ENCODE results near the gene GNRH2.
A peak's percentile ranks its signal among the peaks of the same experiment; 100 is the strongest.
"Not testable (repeated sequence)": the region's sequence is repeated elsewhere in the genome, so short reads cannot be mapped to it uniquely, and the experiment has no call there.

Gene GNRH2

GRCh38 chr20:3043322-3043721 is at the start of gene GNRH2:
Gene GNRH2 (plus strand): TSS chr20:3043622. CDS start chr20:3044415, 793 bp downstream.
- no peak for DNase-seq (ENCODE audit: low read depth)

DNA sequence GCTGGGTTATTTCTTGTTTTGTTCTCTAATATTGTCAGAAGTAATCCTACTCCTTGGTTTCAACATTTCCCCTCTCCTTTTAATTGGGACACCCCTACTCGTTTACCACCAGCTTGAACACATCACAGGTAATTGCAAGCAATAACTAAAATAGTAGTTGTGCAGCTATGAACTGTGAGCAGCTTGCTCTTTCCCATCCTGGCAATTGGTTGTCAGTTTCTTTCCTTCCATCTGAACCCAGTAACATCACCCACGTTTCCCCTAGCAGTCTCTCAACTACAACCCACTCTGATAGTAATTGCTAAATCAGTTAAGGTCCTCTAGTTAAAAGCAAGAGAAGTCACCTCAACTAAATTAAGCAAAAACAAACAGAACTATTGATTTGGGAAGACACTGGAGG is 47.6 kb upstream of the GNRH2 start:
- DNase-seq (ENCODE audit: low read depth) = no peak

DNA sequence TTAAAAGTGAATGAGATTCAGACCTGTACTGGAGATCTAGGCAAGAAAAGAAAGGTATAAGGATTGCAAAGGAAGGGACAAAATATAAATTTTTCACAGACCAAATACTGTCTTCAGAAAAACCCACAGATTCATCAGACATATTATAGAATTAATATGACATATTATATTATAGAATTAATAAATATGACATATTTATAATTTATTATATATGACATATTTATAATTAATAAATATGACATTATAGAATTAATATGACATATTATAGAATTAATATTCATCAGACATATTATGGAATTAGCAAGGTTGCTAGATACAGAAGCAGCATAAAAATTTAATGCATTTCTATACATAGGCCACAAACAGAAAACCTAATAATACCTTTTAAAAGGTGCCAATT is 44.7 kb upstream of the GNRH2 start:
- DNase-seq (ENCODE audit: low read depth) = no peak

GRCh38 chr20:3000852-3001523 is 42.4 kb upstream of the GNRH2 start:
- DNase-seq (ENCODE audit: low read depth) = peak; percentile 52

GRCh38 chr20:3003416-3003815 is 40.0 kb upstream of the GNRH2 start:
- no peak for DNase-seq (ENCODE audit: low read depth)

- DNase-seq (ENCODE audit: low read depth) = no peak
These were observed 32.3 kb upstream of the GNRH2 start for GRCh38 chr20:3010985-3011723.

DNA sequence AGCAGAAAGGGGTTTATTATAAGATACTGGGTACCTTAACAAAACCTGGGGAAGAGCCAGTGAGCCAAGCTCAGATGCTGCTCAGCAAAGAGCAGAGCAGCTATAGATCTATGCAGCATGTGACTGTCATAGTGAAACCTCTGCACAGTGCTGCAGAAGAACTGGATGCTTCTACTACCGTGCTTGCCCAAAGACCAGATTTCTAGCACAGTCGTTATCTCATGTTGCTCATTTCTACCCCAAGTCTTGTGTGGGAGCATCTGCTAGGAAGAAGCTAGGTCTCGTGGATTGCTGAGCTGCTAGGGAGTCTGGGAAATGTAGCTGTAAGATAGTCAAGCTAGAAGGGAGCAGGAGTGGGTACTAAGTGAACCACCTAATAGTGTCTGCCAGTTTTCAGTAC is 31.7 kb upstream of the GNRH2 start:
- no peak for DNase-seq (ENCODE audit: low read depth)

DNA sequence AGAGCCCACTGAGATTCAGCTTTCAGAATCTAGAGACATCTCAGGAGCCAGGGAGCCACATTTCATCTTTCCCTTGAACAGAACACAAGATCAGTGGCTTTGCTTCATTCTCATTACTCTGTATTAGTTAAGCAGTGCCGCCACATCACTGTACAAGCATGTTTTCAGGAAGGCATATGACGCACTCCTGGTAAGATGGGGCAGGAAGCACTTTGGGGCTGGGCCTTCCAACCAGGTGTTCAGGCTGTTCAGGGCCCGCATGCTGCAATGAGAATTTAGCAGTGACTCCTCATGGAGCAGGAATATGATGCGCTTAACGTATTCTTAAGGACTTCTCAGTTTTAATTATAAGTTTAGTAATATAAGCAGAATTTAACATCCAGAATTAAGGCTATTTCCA is 29.7 kb upstream of the GNRH2 start:
- DNase-seq (ENCODE audit: low read depth) = no peak

- no peak for DNase-seq (ENCODE audit: low read depth)
These were observed 29.2 kb upstream of the GNRH2 start for GRCh38 chr20:3014179-3014578.

DNA sequence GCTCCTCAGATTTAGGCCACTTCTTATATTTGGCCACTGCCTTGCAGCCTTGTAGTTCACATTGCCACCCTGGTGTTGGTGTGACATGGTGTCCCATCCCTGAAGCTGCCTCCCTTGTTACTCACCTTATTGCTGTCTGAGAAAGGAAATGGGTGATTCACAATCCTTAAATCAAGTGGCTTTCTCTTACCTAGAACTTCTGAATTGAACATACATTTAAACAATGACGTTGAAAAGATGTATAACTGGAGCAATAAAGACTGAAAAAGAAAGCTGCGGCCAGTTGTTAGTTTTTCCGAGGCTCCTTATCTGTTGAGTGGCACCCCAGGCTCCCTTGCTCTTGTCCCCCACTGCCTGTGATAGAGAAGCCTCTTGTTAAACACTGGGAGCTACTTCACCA is 28.8 kb upstream of the GNRH2 start:
- DNase-seq (ENCODE audit: low read depth) = no peak

GRCh38 chr20:3015302-3015701 is 28.1 kb upstream of the GNRH2 start:
- DNase-seq (ENCODE audit: low read depth) = not testable (repeated sequence)

DNA sequence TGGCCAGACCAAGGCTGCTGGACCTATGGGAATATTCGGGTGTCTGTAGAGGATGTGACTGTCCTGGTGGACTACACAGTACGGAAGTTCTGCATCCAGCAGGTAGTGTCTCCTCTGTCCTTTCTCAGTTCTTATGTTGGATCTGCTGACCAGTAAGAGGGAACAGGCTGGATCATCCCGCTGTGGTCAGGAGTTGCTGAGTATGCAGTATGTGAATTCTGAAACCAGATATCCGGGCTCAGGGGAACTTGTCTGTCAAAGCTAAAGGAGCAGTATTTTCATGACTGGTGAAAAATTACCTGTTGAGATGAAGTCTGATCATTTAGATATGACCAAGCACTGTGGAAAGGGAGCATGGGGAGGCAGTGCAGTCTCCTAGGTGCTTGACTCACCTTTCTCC is 22.1 kb upstream of the GNRH2 start:
- no peak for DNase-seq (ENCODE audit: low read depth)

- no peak for DNase-seq (ENCODE audit: low read depth)
These were observed 21.6 kb upstream of the GNRH2 start for GRCh38 chr20:3021777-3022176.

DNA sequence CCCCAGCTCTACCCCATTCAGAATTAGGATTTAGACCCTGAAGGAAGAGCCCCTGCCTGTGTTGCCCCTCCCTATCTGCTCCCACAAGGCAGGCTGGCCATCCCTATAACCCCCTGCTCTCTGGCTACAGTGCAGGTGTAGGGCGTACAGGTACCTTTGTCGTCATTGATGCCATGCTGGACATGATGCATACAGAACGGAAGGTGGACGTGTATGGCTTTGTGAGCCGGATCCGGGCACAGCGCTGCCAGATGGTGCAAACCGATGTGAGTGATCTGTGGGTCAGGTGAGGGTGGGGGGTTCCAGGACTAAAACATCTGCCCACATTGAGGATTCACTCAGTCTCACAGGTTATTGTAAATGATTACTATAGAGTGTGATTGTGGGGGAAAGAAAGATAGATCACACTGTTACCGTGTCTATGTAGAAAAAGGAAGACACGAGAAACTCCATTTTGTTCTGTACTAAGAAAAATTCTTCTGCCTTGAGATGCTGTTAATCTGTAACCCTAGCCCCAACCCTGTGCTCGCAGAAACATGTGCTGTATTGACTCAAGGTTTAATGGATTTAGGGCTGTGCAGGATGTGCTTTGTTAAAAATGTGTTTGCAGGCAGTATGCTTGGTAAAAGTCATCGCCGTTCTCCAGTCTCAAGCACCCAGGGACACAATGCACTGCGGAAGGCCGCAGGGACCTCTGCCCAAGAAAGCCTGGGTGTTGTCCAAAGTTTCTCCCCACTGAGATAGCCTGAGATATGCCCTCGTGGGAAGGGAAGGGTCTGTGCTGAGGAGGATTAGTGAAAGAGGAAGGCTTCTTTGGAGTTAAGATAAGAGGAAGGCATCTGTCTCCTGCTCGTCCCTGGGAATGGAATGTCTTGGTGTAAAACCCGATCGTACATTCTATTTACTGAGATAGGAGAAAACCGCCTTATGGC is 20.6 kb upstream of the GNRH2 start:
- not testable (repeated sequence) for DNase-seq (ENCODE audit: low read depth)

DNA sequence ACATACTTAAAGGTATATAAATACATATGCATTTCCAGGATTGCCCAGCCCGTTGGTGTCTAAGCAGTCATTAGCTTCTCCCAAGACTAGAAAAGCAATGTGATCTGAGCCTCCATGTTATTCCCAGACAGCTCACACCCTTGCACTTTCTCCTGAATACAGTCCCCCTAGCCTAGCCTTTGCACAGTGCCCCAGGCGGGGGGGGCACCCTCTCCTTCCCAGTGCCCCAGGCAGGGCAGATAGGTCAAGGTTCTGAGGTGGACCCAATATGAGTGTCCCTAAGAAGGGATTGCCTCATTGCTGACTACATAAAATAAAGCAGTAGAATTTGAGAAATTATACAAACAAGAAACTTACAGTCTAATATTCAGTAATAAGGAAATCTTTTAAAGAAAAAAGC is 15.4 kb upstream of the GNRH2 start:
- no peak for DNase-seq (ENCODE audit: low read depth)

- no peak for DNase-seq (ENCODE audit: low read depth)
These were observed 11.8 kb upstream of the GNRH2 start for GRCh38 chr20:3031524-3032147.

DNA sequence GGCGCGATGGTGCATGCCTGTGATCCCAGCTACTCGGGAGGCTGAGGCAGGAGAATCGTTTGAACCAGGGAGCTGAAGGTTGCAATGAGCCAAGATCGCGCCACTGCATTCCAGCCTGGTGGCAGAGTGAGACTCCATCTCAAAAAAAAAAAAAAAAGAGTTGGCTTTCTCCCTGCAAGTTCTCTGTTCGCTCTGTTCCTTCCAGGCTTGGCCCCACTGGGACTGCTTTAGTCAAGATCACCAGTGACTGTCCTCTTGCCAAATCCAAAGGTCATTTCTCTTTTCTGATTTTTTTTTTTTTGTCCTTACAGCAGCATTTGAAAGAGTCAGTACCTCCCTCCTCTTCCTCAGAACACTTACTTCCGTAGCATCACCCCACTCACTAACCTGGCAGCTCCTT is 10.8 kb upstream of the GNRH2 start:
- peak; percentile 47 for DNase-seq (ENCODE audit: low read depth)

DNA sequence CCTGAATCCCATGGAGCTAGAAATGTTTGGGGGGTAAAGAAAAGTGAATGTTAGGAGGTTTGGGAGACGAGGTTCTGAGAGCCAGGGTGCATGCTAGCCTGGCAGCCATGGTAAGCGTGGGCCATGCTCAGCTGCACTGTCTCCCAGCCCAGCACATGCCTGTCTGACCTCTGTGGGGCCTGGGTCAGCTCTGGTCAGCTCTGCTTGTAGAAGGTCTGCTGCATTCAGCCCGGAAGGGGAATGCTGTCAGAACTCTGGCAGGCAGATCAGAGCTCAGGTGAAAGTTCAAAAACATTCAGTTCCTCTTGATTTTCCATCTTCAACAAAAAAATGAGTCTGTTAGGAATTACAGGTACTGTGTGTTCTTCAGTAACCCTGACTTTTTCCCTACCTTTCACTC is 5.8 kb upstream of the GNRH2 start:
- DNase-seq (ENCODE audit: low read depth) = no peak

DNA sequence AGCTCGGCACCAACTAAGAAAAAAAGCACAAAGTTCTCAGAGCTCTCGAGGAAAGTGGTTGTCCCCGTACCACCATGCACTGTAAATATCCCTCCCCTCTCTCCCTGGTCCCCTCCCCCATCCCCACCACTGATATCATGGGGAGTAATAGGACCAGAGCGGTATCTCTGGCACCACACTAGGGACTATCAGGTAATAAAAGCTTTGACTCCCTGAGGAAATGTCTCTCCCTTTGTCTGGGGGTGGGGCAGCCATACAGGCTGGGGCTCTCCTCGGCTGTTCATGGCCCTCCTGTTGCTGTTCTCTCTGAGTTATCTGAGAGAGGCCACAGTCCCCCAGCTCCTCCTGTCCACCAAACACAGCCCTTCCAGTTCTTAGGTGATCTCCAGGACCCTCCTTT is 5.0 kb upstream of the GNRH2 start:
- DNase-seq (ENCODE audit: low read depth) = no peak

DNA sequence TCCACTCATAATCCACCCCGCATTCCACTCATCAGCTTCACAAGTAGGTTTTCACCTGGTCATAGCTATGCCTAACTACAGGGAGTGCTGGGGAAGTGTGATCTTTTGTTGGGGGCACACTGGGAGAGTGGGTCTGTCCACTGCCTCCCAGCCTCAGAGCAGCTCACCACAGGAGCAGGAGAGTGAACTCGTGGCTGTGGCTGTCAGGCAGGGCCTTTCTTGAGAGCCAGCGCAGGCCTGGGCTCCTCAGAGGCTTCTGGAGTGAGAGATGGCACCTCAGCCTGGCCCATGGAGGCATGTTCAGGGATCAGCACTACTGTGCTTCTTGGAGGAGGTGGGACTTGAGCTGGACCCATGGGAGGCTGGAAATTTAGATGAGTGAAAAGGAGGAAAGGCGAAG is 4.0 kb upstream of the GNRH2 start:
- DNase-seq (ENCODE audit: low read depth) = no peak

DNA sequence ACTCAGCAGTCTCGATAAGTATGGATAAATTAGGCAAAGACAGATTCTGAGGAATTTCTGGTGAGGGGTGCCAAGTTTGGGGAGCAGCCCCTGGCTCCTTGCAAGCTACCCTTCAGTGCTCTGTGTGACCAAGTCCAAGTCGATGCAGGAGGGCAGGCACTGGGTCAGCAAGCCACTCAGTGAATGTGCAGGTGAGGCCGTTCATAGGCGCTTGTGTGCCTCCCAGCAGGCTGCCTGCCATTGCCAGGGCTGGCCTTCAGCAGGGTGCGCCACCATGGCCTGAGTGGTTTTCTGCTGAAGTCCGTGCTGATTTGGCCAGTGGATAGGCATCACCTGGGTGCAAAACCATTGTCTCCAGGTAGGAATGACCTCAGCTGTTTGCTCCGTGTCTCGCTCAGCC is 3.3 kb upstream of the GNRH2 start:
- no peak for DNase-seq (ENCODE audit: low read depth)

DNA sequence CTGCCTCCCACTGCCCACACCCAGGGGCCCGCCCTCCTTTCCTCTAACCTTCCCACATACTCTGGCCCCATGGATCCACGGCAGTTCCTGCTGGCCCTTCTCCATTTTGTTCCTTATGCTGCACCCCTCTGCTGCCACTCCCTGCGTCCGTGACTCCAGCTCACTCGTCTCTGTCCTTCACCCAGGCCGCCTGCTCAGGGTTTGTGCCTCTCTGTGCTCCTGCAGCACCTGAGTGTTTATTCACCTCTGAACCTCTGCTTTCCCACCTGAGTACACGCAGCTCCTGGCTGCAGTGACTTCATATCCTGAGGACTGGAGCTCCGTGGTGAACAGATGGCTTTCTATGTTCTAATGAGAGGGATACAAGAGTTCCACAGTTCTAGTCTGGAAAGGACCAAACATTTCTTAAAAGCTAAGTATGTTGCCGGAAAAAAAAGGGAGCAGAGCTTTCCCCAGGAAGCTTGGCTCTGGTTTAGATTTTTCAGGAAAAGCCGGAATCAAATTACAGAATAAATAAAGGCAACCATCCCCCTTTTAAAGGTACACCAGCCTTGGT is 1.5 kb upstream of the GNRH2 start:
- no peak for DNase-seq (ENCODE audit: low read depth)
